K562 (cell line): ENCODE results near the gene IRS4. TPM values are rescaled to one million over a fixed set of nuclear protein-coding genes. Genes with fewer than 3 reads are reported as not detected.

Source experiments
- ETS1 ChIP-seq: conservative IDR thresholded peaks from 2 replicates; pipeline ENCODE4 v1.6.1; 2011; ENCODE audit warnings: low read depth, mild to moderate bottlenecking, low read length; ENCODE audit not compliant: control insufficient read depth
- FOXK2 ChIP-seq, 2 experiments: fragments of 450-650 bp; IDR thresholded peaks in 1 of 2; conservative IDR thresholded peaks in 1 of 2; 2 replicates each; pipeline ENCODE4 v1.6.1; 2016; ENCODE audit warnings: low read depth in 2 of 2, mild to moderate bottlenecking in 1 of 2
- GTF2E2 ChIP-seq: fragments of 200-800 bp; sonication (Bioruptor generic); IDR thresholded peaks from 2 replicates; pipeline ENCODE4 v1.6.1; 2016; ENCODE audit warnings: missing genetic modification characterization, missing compliant biosample characterization
- MIER1 ChIP-seq: fragments of 450-650 bp; IDR thresholded peaks from 2 replicates; pipeline ENCODE4 v1.6.1; 2016; ENCODE audit warnings: antibody characterized with exemption, mild to moderate bottlenecking, low read depth
- PHB2 ChIP-seq: fragments of 450-650 bp; IDR thresholded peaks from 2 replicates; pipeline ENCODE4 v1.6.1; 2017; ENCODE audit warnings: low read depth
- POLR2B ChIP-seq: fragments of 450-650 bp; IDR thresholded peaks from 2 replicates; pipeline ENCODE4 v1.6.1; 2018; ENCODE audit warnings: low read depth; ENCODE audit not compliant: partially characterized antibody
- RHOXF2B ChIP-seq: fragments of 250-450 bp; sonication (Bioruptor Pico); conservative IDR thresholded peaks from 2 replicates; pipeline ENCODE4 v1.5.1; 2021
- SRSF3 ChIP-seq: fragments of 200-400 bp; formaldehyde crosslinking; IDR thresholded peaks from 2 replicates; pipeline ENCODE4 v1.6.1; 2016; ENCODE audit warnings: mild to moderate bottlenecking, low read length, moderate library complexity; ENCODE audit not compliant: insufficient read depth
- STAG1 ChIP-seq: sonication (generic); formaldehyde crosslinking; IDR thresholded peaks from 2 replicates; pipeline ENCODE4 v1.5.0; 2020; ENCODE audit warnings: missing genetic modification reagents, borderline replicate concordance
- ZBTB12 ChIP-seq: fragments of 250-450 bp; sonication (Bioruptor Pico); IDR thresholded peaks from 2 replicates; pipeline ENCODE4 v1.4.0; 2020
- polyA plus RNA-seq, 8 experiments: library from polyadenylated mRNA; depleted of rRNA in 4 of 8; stranded (reverse) in 5 of 8; unstranded in 3 of 8; fragments of >200 nt; fragmentation: Nextera tagmentation in 2 of 8; fragmentation: Illumina TruSeq in 1 of 8; extraction: Ambion mirVana in 2 of 8; extraction: Trizol in 1 of 8; gene quantifications; 2 replicates each; pipeline versions ENCODE4 v1.2.1 to v1.2.3, GENCODE V29; 2011 to 2014; ENCODE audit warnings: inconsistent platforms in 1 of 8, missing spikeins in 1 of 8
- total RNA-seq, 7 experiments: library from RNA; depleted of rRNA in 6 of 7; stranded (reverse); fragments of >200 nt in 6 of 7; fragmentation: Illumina TruSeq in 2 of 7; extraction: Trizol in 2 of 7; gene quantifications; 2 replicates each; pipeline versions ENCODE4 v1.2.1 to v1.2.3, GENCODE V29; 2011 to 2021; ENCODE audit warnings: low replicate concordance in 1 of 7
- TF ChIP-seq, protein P1 (sequence below): fragments of 250-450 bp; sonication (Bioruptor Pico); IDR thresholded peaks from 2 replicates; pipeline ENCODE4 v1.5.0; 2021; ENCODE audit warnings: mild to moderate bottlenecking, moderate library complexity
- TF ChIP-seq, protein P2 (sequence below): IDR thresholded peaks from 2 replicates; pipeline ENCODE4 v1.6.1; 2011; ENCODE audit not compliant: insufficient read length; ENCODE audit errors: extremely low read depth

Gene IRS4
- total and polyA plus RNA-seq, 9 of the 15 experiments (the other 6 are each of a cell fraction or from before 2014, with no cell fraction given) = not detected

DNA sequence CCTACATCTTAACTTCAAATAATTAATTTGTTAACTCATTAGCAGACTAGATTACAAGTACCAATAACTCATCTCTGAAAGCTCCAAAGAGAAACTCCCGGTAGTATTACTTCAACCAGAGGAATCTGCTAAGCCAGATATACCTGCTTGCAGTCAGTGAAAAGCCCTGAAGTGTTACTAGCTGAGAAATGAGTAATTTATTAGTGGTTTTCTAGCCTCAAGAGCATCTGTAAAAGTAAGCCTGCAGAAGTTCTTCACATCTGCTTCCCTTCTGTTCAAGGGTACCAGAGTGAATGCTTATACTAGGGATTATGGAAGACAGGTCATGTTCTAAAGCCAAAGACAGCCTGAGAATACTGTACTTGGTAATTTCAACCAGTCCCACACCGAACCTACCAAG is 34.7 kb downstream of the IRS4 start (continued):
- TF ChIP-seq, protein P1, sequence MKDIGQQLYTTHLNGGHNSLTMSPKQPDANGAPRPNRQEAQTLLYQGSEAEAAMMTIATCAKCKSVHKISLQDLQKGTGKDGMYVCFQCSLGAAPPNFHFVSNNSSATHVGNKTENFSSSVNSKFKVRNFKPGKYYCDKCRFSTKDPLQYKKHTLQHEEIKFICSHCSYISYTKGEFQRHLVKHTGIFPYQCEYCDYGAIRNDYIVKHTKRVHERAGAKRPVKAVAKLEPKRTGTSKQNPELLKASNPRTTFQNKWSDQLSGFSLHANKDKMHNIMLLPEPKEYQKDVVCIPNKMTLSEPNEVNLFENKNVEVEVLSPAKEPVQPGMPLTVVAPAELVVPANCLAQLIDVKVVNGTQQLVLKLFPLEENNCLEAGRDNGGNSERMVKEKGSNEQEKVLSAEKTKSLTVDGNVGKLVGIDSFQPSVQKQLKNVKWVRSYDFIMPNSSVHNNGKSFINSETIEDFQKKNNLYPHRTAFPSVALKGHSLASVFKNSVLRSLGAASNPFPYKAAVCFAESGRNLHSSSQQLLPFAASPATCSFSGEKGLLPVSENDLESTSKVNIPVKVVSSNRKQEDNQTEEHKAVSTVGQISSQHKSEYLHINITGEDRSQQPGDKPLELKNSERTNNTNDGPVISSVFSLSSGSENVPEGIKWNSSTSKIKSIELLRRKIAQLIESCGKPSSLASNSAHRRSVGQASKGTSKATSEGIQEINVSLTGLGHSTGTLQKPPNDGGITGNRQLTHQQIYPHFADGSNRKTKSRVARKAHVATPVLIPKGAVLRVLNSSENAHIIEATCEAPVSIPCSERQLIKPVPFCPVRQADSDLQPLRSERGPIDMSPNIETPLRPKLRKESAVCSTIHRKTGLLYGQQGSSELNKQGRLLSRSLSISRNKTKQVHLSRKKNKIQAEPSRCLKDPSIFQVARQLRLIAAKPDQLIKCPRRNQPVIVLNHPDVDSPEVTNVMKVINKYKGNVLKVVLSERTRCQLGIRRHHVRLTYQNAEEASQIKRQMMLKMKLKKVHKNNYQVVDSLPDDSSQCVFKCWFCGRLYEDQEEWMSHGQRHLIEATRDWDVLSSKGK = no peak
- TF ChIP-seq ZBTB12 = no peak
- no peak for TF ChIP-seq ETS1
- TF ChIP-seq RHOXF2B (CRISPR knock-in tag) = no peak
- TF ChIP-seq POLR2B = no peak
- no peak for TF ChIP-seq FOXK2 (conservative IDR thresholded peaks at IDR 0.05 in 1 of 2, IDR thresholded peaks at IDR 0.05 in 1 of 2; ENCODE audit: low read depth in 2 of 2)
- TF ChIP-seq, protein P2, sequence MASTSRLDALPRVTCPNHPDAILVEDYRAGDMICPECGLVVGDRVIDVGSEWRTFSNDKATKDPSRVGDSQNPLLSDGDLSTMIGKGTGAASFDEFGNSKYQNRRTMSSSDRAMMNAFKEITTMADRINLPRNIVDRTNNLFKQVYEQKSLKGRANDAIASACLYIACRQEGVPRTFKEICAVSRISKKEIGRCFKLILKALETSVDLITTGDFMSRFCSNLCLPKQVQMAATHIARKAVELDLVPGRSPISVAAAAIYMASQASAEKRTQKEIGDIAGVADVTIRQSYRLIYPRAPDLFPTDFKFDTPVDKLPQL = no peak
- TF ChIP-seq SRSF3 = no peak
- TF ChIP-seq MIER1 = no peak
- TF ChIP-seq GTF2E2 (tag) = no peak
- no peak for TF ChIP-seq PHB2
- no peak for TF ChIP-seq STAG1 (CRISPR knock-in tag)
